Measurements from ENCODE around the gene IFT74. TPM values are rescaled to one million over a fixed set of nuclear protein-coding genes. Genes with fewer than 3 reads are reported as not detected.

Gene IFT74
- total RNA-seq, 4 donors from 2014 or later: 23.0 to 40.0 (median 29.9) TPM

GRCh38 chr9:26946753-26947727 is 9.2 kb upstream of the IFT74 start, which contains the start of gene PLAA:
TSS of gene PLAA (minus strand) at chr9:26947242. CDS start at chr9:26947045, 197 bp downstream.
- peaks cover 17 to 27% of the 10 kb centered on the region in 2 donors for H3K4me1 ChIP-seq
- peak within 1 kb of the TSS; percentile 93 to 100 (median 98) for H3K27ac ChIP-seq
- whole genome bisulfite sequencing, 2 donors: 0 to 1% methylated on average over 21 to 27 of the region's 76 CpGs
- no peaks in the 10 kb centered on the region for H3K27me3 ChIP-seq
- no peaks in the 10 kb centered on the region for H3K36me3 ChIP-seq
- intact Hi-C loops (cut with DNase I): no loop called here
- no peaks in the 10 kb centered on the region for H3K9me3 ChIP-seq
- peak within 1 kb of the TSS; percentile 60 to 93 (median 85) for H3K4me3 ChIP-seq (replicated peaks in 1 of 3)
- TF ChIP-seq POLR2A (IDR thresholded peaks at IDR 0.05): peak in 1 of 2 donors; percentile 66
- TF ChIP-seq CTCF (IDR thresholded peaks at IDR 0.05): peak in 3 of 6 experiments; percentile 24 to 42 (median 35)
- DNase-seq: peak; percentile 90 to 92

GRCh38 chr9:26947736-26948135 is 8.5 kb upstream of the IFT74 start:
- intact Hi-C loops (cut with DNase I): no loop called here
- 1 to 3% methylated on average over 9 of the region's 9 CpGs for WGBS, 2 donors
- Histone ChIP-seq H3K4me1 (peaks cover 17 to 27% of the 10 kb centered on the region in 2 donors), H3K9me3 (no peaks in the 10 kb centered on the region), H3K4me3 (replicated peaks in 1 of 3) (peak overlapping the region; percentile 60 to 93 (median 85)), H3K27me3 (no peaks in the 10 kb centered on the region), H3K27ac (peak overlapping the region in 2 of 3 donors; percentile 93 to 98), H3K36me3 (no peaks in the 10 kb centered on the region)
- TF ChIP-seq CTCF (IDR thresholded peaks at IDR 0.05) (no peak), POLR2A (IDR thresholded peaks at IDR 0.05) (no peak)
- no peak for DNase-seq

GRCh38 chr9:26949637-26950069 is 6.6 kb upstream of the IFT74 start:
- H3K27me3 ChIP-seq: no peaks in the 10 kb centered on the region
- no peak overlapping the region for H3K27ac ChIP-seq
- TF ChIP-seq CTCF (IDR thresholded peaks at IDR 0.05): no peak
- TF ChIP-seq POLR2A (IDR thresholded peaks at IDR 0.05): no peak
- intact Hi-C loops (cut with DNase I): no loop called here
- no peak for DNase-seq
- H3K9me3 ChIP-seq: no peaks in the 10 kb centered on the region
- H3K36me3 ChIP-seq: no peaks in the 10 kb centered on the region
- 86 to 88% methylated on average over 6 of the region's 6 CpGs for WGBS, 2 donors
- no peak overlapping the region for H3K4me3 ChIP-seq (replicated peaks in 1 of 3)
- H3K4me1 ChIP-seq: peaks cover 17 to 18% of the 10 kb centered on the region in 2 donors

GRCh38 chr9:26950521-26950920 is 5.7 kb upstream of the IFT74 start:
- intact Hi-C loops (cut with DNase I): no loop called here
- Histone ChIP-seq H3K27me3 (no peaks in the 10 kb centered on the region), H3K4me3 (replicated peaks in 1 of 3) (no peak overlapping the region), H3K4me1 (peaks cover 11 to 12% of the 10 kb centered on the region in 2 donors), H3K27ac (no peak overlapping the region), H3K9me3 (no peaks in the 10 kb centered on the region), H3K36me3 (no peaks in the 10 kb centered on the region)
- DNase-seq: no peak
- WGBS, 2 donors: 86 to 95% methylated on average over 1 of the region's 1 CpG
- TF ChIP-seq CTCF (IDR thresholded peaks at IDR 0.05) (no peak), POLR2A (IDR thresholded peaks at IDR 0.05) (no peak)

- Histone ChIP-seq H3K36me3 (no peaks in the 10 kb centered on the region), H3K9me3 (no peaks in the 10 kb centered on the region), H3K4me3 (replicated peaks in 1 of 3) (no peak overlapping the region), H3K27ac (no peak overlapping the region), H3K27me3 (no peaks in the 10 kb centered on the region), H3K4me1 (peaks cover 3 to 5% of the 10 kb centered on the region in 2 donors)
- DNase-seq: no peak
- WGBS, 2 donors: 83 to 84% methylated on average over 3 of the region's 3 CpGs
- no peak for TF ChIP-seq CTCF (IDR thresholded peaks at IDR 0.05)
- no peak for TF ChIP-seq POLR2A (IDR thresholded peaks at IDR 0.05)
- intact Hi-C loops (cut with DNase I): no loop called here
These were observed 4.4 kb upstream of the IFT74 start for GRCh38 chr9:26951794-26952193.
